H1 (cell line): ENCODE data around the gene GAS7. TPM values are rescaled to one million over a fixed set of nuclear protein-coding genes. Genes with fewer than 3 reads are reported as not detected.

Experiments
- CTBP2 ChIP-seq: IDR thresholded peaks from 2 replicates; pipeline ENCODE4 v1.7.0; 2011; ENCODE audit warnings: borderline replicate concordance, mild to moderate bottlenecking, moderate library complexity, mixed read lengths, low read length; ENCODE audit not compliant: insufficient read depth, insufficient read length
- SIN3A ChIP-seq, 2 experiments: IDR thresholded peaks in 1 of 2; conservative IDR thresholded peaks in 1 of 2; 2 replicates each; pipeline ENCODE4 v1.6.1; 2011 to 2012; ENCODE audit warnings: low read length in 2 of 2, improper control_type of control experiment in 1 of 2, low read depth in 1 of 2, mild to moderate bottlenecking in 1 of 2
- SUZ12 ChIP-seq: fragments of 200-600 bp; sonication (generic); IDR thresholded peaks from 2 replicates; pipeline ENCODE4 v1.6.1; 2012; ENCODE audit warnings: mild to moderate bottlenecking, inconsistent platforms, low read length, moderate library complexity, mixed read lengths
- TAF7 ChIP-seq: optimal IDR thresholded peaks from 2 replicates; pipeline ENCODE3; 2011; ENCODE audit warnings: low read depth, mild to moderate bottlenecking, inconsistent platforms, low read length, moderate library complexity, borderline replicate concordance
- polyA plus RNA-seq, 7 experiments: library from polyadenylated mRNA; depleted of rRNA in 3 of 7; stranded (reverse) in 5 of 7; unstranded in 2 of 7; fragments of >200 nt in 5 of 7; fragments of 200-250 nt in 2 of 7; gene quantifications; 1 replicate in 5 of 7; 2 replicates in 1 of 7; 4 replicates in 1 of 7; pipeline versions ENCODE4 v1.2.1 to v1.2.3, GENCODE V29; 2011 to 2013; ENCODE audit warnings: missing spikeins in 2 of 7, mixed read lengths in 2 of 7
- total RNA-seq: library from RNA; stranded (reverse); fragmentation: NEBNext Ultra II Directional; extraction: Animal tissue kit (Norgen Biotek cat#: 25700); gene quantifications from 2 replicates; pipeline ENCODE4 v1.2.1, GENCODE V29; 2021

The GAS7 gene
- total and polyA plus RNA-seq, 2 of the 8 experiments (the other 6 are each of a cell fraction or from before 2014, with no cell fraction given): 5.0 to 14.5 TPM

DNA sequence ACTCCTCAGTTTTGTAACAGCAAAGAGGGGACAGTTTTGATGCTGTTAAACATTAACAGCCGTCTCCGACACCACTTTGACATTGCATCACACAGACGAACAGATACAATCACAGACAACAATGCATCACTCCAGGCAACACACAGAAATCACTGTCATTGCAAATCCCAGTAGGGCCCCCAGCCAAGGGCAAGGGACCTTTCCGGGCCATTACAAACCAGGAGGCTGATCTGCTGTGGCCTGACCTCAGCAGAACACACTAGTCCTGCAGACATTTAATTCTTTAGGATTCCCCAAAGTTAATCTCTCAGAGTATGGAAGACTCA, 157.2 kb downstream of the GAS7 start (continued):
- TF ChIP-seq CTBP2 (no peak), SIN3A (conservative IDR thresholded peaks at IDR 0.05 in 1 of 2, IDR thresholded peaks at IDR 0.05 in 1 of 2; ENCODE audit: low read depth in 1 of 2, low read length in 2 of 2) (no peak), SUZ12 (no peak), TAF7 (no peak)
